Suprapubic skin (tissue), 3 donors: Measurements from ENCODE around the gene TCF7L2.

Experiments used
- CTCF ChIP-seq, 2 donors: fragments of 200-600 bp in 1 of 2; fragments of 450-650 bp in 1 of 2; sonication (generic) in 1 of 2; IDR thresholded peaks; one replicate each; pipeline ENCODE4 v1.5.1; 2016 to 2019; ENCODE audit warnings: antibody characterized with exemption in 2 of 2, mild to moderate bottlenecking in 1 of 2, moderate library complexity in 1 of 2
- POLR2A ChIP-seq, 2 donors: fragments of 450-650 bp; IDR thresholded peaks; one replicate each; pipeline ENCODE4 v1.6.1; 2017; ENCODE audit warnings: antibody characterized with exemption in 2 of 2, mild to moderate bottlenecking in 2 of 2, moderate library complexity in 2 of 2

GRCh38 chr10:112953174-112954159, 3.4 kb downstream of the TCF7L2 start:
- TF ChIP-seq CTCF (IDR thresholded peaks at IDR 0.05) (no peak), POLR2A (IDR thresholded peaks at IDR 0.05) (no peak)
